A673 (cell line): ENCODE data around the gene MELTF. TPM values are rescaled to one million over a fixed set of nuclear protein-coding genes. Genes with fewer than 3 reads are reported as not detected.

Experiments
- BruUV-seq: library from RNA; stranded (reverse); fragments of 400-500 nt; replicated peaks from 2 replicates; lab custom pipeline; 2021; lab: Mats Ljungman, UMichigan
- CTCF ChIA-PET: fragments of 300-600 bp; sonication (Branson Sonifier 250); formaldehyde crosslinking; loops from one replicate; lab custom pipeline; 2022; ENCODE audit warnings: antibody characterized with exemption; lab: Charles Lee
- POLR2A ChIA-PET: fragments of 300-600 bp; sonication (Branson Sonifier 250); formaldehyde crosslinking; loops from one replicate; lab custom pipeline; 2022; ENCODE audit warnings: antibody characterized with exemption; ENCODE audit not compliant: low non-redundant PET; lab: Charles Lee
- DNase-seq: peaks from one replicate; pipeline ENCODE4 v3.0.0-alpha.2; 2015; ENCODE audit warnings: low spot score
- H3K27ac ChIP-seq: fragments of 200-600 bp; sonication (generic); 2 replicates; pipeline ENCODE4 v1.5.1; 2016; ENCODE audit warnings: mixed run types, low read depth, mild to moderate bottlenecking, mixed read lengths, antibody characterized with exemption, low read length; ENCODE audit not compliant: poor library complexity, severe bottlenecking
- H3K27me3 ChIP-seq: fragments of 200-600 bp; sonication (generic); replicated peaks from 2 replicates; pipeline ENCODE4 v1.6.1; 2017; ENCODE audit warnings: mixed run types, low read depth, mild to moderate bottlenecking, mixed read lengths, antibody characterized with exemption, low read length; ENCODE audit not compliant: insufficient read depth, poor library complexity
- H3K36me3 ChIP-seq: fragments of 200-600 bp; sonication (generic); 2 replicates; pipeline ENCODE4 v1.6.1; 2016; ENCODE audit warnings: mixed run types, mild to moderate bottlenecking, mixed read lengths, antibody characterized with exemption, low read length; ENCODE audit not compliant: insufficient read depth, poor library complexity, severe bottlenecking
- H3K4me1 ChIP-seq: fragments of 200-600 bp; sonication (generic); 2 replicates; pipeline ENCODE4 v1.6.1; 2017; ENCODE audit warnings: mixed run types, mild to moderate bottlenecking, mixed read lengths, antibody characterized with exemption, low read length; ENCODE audit not compliant: insufficient read depth, poor library complexity, severe bottlenecking
- H3K4me3 ChIP-seq: fragments of 200-600 bp; sonication (generic); 2 replicates; pipeline ENCODE4 v1.5.1; 2016; ENCODE audit warnings: low read depth, mixed run types, mild to moderate bottlenecking, mixed read lengths, low read length; ENCODE audit not compliant: poor library complexity, severe bottlenecking
- H3K9me3 ChIP-seq: fragments of 200-600 bp; sonication (generic); 2 replicates; pipeline ENCODE4 v1.6.1; 2016; ENCODE audit warnings: mixed run types, low read depth, mild to moderate bottlenecking, mixed read lengths, antibody characterized with exemption, low read length; ENCODE audit not compliant: poor library complexity, severe bottlenecking
- EZH2 ChIP-seq: fragments of 200-600 bp; sonication (generic); IDR thresholded peaks from 2 replicates; pipeline ENCODE4 v1.6.1; 2017; ENCODE audit warnings: borderline replicate concordance, low read depth, mild to moderate bottlenecking, mixed read lengths, antibody characterized with exemption, low read length; ENCODE audit not compliant: poor library complexity, severe bottlenecking
- intact Hi-C: fragments of 100-400 bp; cut with micrococcal nuclease; formaldehyde crosslinking; loops from one replicate; pipeline ENCODE4 v1.10.0; 2022; ENCODE audit not compliant: unreplicated experiment
- total RNA-seq: library from RNA; stranded (reverse); gene quantifications from 2 replicates; pipeline ENCODE4 v1.2.3, GENCODE V29; 2021
- TF ChIP-seq, protein P1 (sequence below): fragments of 300-800, 200-600 bp; sonication (generic); conservative IDR thresholded peaks from 2 replicates; pipeline ENCODE4 v1.5.1; 2017; ENCODE audit warnings: low read depth, mild to moderate bottlenecking, antibody characterized with exemption, low read length, moderate library complexity, mixed read lengths

The MELTF gene
- total RNA-seq, 1 experiment from 2014 or later: 2.6 TPM

GRCh38 chr3:197026481-197026866, 3.1 kb downstream of the MELTF start:
- no TSS peak for BruUV-seq
- POLR2A ChIA-PET: no interaction called here
- DNase-seq: no peak
- no peak overlapping the region for H3K4me3 ChIP-seq
- no peaks in the 10 kb centered on the region for H3K36me3 ChIP-seq
- H3K9me3 ChIP-seq: no peaks in the 10 kb centered on the region
- no peaks in the 10 kb centered on the region for H3K27me3 ChIP-seq
- H3K27ac ChIP-seq: no peak overlapping the region
- TF ChIP-seq, protein P1, sequence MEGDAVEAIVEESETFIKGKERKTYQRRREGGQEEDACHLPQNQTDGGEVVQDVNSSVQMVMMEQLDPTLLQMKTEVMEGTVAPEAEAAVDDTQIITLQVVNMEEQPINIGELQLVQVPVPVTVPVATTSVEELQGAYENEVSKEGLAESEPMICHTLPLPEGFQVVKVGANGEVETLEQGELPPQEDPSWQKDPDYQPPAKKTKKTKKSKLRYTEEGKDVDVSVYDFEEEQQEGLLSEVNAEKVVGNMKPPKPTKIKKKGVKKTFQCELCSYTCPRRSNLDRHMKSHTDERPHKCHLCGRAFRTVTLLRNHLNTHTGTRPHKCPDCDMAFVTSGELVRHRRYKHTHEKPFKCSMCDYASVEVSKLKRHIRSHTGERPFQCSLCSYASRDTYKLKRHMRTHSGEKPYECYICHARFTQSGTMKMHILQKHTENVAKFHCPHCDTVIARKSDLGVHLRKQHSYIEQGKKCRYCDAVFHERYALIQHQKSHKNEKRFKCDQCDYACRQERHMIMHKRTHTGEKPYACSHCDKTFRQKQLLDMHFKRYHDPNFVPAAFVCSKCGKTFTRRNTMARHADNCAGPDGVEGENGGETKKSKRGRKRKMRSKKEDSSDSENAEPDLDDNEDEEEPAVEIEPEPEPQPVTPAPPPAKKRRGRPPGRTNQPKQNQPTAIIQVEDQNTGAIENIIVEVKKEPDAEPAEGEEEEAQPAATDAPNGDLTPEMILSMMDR: no peak
- no peak for TF ChIP-seq EZH2
- peaks cover 4% of the 10 kb centered on the region for H3K4me1 ChIP-seq
- CTCF ChIA-PET: no interaction called here
- intact Hi-C loops: no loop called here

DNA sequence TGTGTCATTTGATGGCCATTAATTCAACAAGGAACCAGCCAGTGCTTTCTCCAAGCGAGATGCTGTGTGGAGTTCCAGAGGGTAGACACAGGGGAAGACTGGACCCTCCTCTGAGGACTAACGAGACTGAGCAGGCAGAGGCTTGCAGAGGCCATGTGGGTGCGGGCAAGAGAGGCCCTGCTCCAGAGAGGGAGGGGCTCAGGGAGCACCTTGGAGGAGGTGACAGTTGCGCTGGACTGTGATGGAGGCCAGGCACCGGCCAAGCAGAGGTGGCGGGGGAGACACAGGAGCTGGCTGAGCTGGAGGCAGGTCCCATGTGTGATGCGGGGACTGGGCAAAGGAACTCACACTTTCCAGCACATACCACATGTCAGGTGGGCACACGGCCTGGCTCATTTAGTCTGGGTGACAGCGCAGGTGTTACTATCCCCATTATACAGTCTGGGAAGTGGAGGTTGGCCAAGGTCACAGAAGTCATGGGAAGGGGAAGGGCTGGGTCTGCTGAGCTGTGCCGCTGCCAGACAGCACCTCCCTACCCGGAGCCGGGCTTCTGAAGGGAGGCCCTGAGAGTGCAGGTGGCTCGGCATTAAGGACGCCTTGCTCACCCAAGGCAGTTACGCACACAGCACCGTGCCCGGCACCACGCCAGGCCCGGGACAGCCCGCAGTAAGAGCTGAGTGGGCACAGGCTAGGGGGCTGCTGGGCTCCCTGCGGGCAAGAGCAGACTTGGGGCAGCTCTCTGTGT, 3.7 kb downstream of the MELTF start:
- Histone ChIP-seq H3K4me3 (no peak overlapping the region), H3K36me3 (no peaks in the 10 kb centered on the region), H3K27ac (no peak overlapping the region), H3K9me3 (no peaks in the 10 kb centered on the region), H3K27me3 (no peaks in the 10 kb centered on the region), H3K4me1 (no peaks in the 10 kb centered on the region)
- no TSS peak for BruUV-seq
- TF ChIP-seq, protein P1: no peak
- TF ChIP-seq EZH2: no peak
- no peak for DNase-seq
- intact Hi-C loops: no loop called here
- ChIA-PET POLR2A (no interaction called here), CTCF (no interaction called here)

- Histone ChIP-seq H3K27me3 (no peaks in the 10 kb centered on the region), H3K4me1 (no peaks in the 10 kb centered on the region), H3K36me3 (no peaks in the 10 kb centered on the region), H3K27ac (no peak overlapping the region), H3K9me3 (no peaks in the 10 kb centered on the region), H3K4me3 (no peak overlapping the region)
- intact Hi-C loops: no loop called here
- DNase-seq: no peak
- TF ChIP-seq EZH2: no peak
- TF ChIP-seq, protein P1: no peak
- ChIA-PET POLR2A (no interaction called here), CTCF (no interaction called here)
- no TSS peak for BruUV-seq
These were observed 4.5 kb downstream of the MELTF start for GRCh38 chr3:197024881-197025735.
